ENCODE data around the gene TNXB. TPM values are rescaled to one million over a fixed set of nuclear protein-coding genes. Genes with fewer than 3 reads are reported as not detected.

TNXB gene
- 59.9 TPM for total RNA-seq
- long read RNA-seq, partial matches to known transcripts = 37 of 47 reads
- long read RNA-seq, other reads (novel, unspliced or antisense) = 4 of 47 reads

DNA sequence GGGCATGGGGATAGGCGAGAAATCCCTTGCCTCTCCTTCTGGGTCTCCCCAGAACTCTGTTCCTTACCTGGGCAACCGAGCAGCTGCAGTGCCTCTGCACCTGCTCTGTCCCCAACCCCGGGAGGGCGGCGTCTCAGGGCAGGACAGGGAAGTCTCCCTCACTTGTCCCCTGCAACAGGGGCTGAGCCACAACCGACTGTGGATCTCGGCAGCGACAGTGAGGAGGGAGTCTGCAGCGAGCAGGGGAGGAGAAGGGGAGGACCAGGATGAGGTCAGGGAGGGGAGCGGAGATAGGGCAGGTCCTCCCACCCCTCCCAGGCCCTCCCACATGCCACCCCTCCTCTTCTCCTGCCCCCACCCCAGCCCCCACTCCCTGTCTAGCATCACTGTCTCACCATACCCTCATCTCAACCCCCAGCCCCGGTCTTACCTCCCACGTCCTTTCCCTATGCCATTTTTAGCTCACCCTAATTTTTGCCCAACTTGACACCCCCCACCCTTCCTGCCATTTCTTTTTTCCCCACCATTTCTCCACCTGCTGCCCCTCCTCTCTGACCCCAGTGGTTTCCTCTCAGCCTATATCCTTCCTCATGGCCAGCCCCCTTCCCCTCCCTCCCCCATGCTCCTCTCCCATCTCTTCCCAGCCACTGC lies at the start of gene TNXB:
Gene TNXB (minus strand): TSS at position 225 of the 651 bp plus-strand sequence. CDS start 11,140 bp downstream, outside the sequence.
- no peak for DNase-seq (ENCODE audit: low spot score)
- intact Hi-C loops (cut with DNase I) = loop anchor here (2.0 kb wide), 1 partner anchor 62 kb away; no protein-coding TSS in a partner anchor

DNA sequence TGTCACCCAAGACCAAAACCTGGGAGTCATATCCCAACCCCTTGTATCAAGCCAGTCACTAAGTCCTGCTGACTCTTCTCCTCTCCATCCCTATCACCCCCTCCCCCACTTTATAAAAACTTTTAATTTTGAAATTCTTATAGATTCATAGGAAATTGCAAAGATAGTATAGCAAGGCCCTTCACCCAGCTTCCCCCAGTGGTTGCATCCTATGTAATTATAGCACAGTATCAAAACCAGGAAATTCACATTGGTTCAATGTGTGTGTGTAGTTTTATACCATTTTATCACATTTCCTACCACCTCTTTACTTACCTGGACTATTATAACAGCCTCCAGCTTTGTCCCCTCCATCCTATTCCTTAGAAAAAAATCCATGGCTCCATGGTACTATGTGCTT lies 48.9 kb upstream of the TNXB start:
- intact Hi-C loops (cut with DNase I) = no loop called here
- no peak for DNase-seq (ENCODE audit: low spot score)

GRCh38 chr6:32156891-32157290 lies 47.8 kb upstream of the TNXB start:
- intact Hi-C loops (cut with DNase I) = no loop called here
- no peak for DNase-seq (ENCODE audit: low spot score)

GRCh38 chr6:32154514-32155161 lies 45.5 kb upstream of the TNXB start:
- DNase-seq (ENCODE audit: low spot score) = no peak
- intact Hi-C loops (cut with DNase I) = loop anchor here (1.0 to 2.0 kb wide), 2 partner anchors 22 to 41 kb away; partner anchors contain the start of gene AGPAT1

DNA sequence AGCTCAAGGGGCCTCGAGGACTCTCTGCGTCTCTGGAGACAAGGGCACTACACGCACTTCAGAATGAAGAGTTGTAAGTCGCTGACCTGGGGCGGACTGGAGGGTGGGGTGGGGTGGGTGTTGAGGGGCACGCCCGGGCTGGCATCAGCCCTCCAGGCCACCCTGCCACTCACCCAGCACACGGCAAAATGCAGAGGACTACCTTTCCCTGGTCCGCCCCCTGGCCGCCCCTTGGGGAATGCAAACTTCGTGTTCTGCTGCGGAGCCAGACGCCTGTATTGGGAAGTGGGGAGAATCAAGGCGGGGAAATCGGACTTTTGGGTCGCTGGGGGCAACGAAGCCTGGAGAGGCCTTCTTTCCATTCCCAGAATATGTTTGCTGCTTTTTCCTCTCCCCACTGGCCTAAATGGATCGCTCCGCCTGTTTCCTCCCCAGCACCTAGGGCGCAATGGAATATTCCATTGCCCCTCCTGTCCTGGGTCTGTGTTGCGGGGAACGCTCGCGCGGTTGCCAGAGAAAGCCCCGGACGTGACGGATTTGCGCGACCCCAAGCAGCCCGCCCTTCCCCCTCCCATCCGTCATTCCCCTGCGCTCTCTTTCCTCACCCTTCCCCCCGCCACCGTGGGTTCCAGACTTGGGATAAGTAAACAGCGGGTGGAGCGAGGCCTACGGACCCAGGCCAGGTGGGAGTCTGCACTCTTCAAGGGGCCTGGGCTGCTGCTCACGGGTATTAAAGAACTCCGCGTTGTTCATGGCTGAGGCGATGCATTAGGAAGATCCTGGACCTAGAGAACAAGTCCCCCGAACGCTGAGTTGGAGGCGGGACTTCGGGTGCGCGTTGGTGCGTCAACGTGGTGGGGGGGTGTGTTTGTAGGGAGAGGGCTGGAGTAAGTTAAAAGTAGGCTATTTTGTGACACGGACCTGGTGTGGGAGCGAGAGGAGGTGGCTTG lies 44.7 kb upstream of the TNXB start, which contains the start of gene PPT2:
Gene PPT2 (plus strand): TSS at position 578 of the 950 bp plus-strand sequence. CDS start 454 bp downstream, outside the sequence.
- intact Hi-C loops (cut with DNase I) = loop anchor here (1.0 to 2.0 kb wide), 3 partner anchors 23 to 41 kb away; partner anchors contain the start of gene AGPAT1
- DNase-seq (ENCODE audit: low spot score) = peak; percentile 91

GRCh38 chr6:32152769-32153563 lies 43.8 kb upstream of the TNXB start:
- intact Hi-C loops (cut with DNase I) = loop anchor here (2.0 kb wide), 1 partner anchor 26 kb away; no protein-coding TSS in a partner anchor
- DNase-seq (ENCODE audit: low spot score) = no peak

- DNase-seq (ENCODE audit: low spot score) = no peak
- intact Hi-C loops (cut with DNase I) = loop anchor here (2.0 kb wide), 1 partner anchor 25 kb away; no protein-coding TSS in a partner anchor
Observed at GRCh38 chr6:32151863-32152768, 43.0 kb upstream of the TNXB start, which contains the start of gene PRRT1. Gene PRRT1, minus strand, starts transcription at chr6:32151939. Its CDS starts 112 bp downstream, at chr6:32151827.

- intact Hi-C loops (cut with DNase I) = no loop called here
- DNase-seq (ENCODE audit: low spot score) = no peak
Observed at GRCh38 chr6:32151181-32151862, 42.2 kb upstream of the TNXB start.

- no peak for DNase-seq (ENCODE audit: low spot score)
- intact Hi-C loops (cut with DNase I) = no loop called here
Observed at GRCh38 chr6:32149932-32150870, 41.1 kb upstream of the TNXB start.

DNA sequence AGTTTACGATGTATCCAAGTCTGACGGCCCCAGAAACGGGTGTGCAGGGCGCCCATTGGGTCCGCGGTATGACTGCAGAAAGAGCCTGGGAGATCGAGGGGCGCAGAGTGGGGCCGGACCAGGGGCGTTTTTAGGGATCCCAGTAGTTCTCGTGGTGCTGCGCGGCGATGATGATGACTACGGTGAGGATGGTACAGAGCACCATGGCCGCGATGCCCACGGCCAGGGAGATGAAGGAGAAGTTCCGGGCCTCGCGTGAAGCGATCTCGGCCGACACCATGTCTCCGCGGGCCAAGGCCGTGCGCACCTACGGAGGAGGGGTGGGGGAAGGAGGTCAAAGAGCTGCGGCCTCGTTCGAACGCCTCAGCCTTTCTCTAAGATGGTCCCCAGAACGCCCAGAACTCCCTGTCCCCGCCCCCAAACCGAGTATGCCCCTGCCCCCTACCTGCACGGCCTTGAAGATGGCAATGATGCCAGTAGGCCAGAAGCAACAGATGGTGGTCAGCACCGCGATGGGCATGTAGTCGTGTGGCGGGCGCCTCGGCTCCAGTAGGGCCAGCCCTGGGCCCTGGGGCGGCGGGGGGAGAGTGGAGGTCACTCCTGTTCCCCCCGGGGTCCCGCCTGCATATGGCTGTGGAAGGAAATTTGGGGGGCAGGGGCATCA lies 40.1 kb upstream of the TNXB start:
- no peak for DNase-seq (ENCODE audit: low spot score)
- intact Hi-C loops (cut with DNase I) = no loop called here

- intact Hi-C loops (cut with DNase I) = no loop called here
- no peak for DNase-seq (ENCODE audit: low spot score)
Observed at GRCh38 chr6:32148289-32149091, 39.4 kb upstream of the TNXB start.

GRCh38 chr6:32147401-32148132 lies 38.4 kb upstream of the TNXB start:
- no peak for DNase-seq (ENCODE audit: low spot score)
- intact Hi-C loops (cut with DNase I) = no loop called here

GRCh38 chr6:32146687-32147086 lies 37.5 kb upstream of the TNXB start:
- intact Hi-C loops (cut with DNase I) = no loop called here
- no peak for DNase-seq (ENCODE audit: low spot score)

- DNase-seq (ENCODE audit: low spot score) = no peak
- intact Hi-C loops (cut with DNase I) = no loop called here
Observed at GRCh38 chr6:32146287-32146686, 37.1 kb upstream of the TNXB start.

Data from cardiac septum (tissue), 1 donor.